NCI-H2081 (cell line): Measurements from ENCODE around the gene CPLANE2.
A peak's percentile ranks its signal among the peaks of the same experiment; 100 is the strongest.
"Not testable (repeated sequence)": the region's sequence is repeated elsewhere in the genome, so short reads cannot be mapped to it uniquely, and the experiment has no call there.

ENCODE experiments used
- DNase-seq, 2 experiments: peaks; one replicate each; lab custom pipeline; 2025; lab: John Stamatoyannopoulos, UW

Gene CPLANE2

DNA sequence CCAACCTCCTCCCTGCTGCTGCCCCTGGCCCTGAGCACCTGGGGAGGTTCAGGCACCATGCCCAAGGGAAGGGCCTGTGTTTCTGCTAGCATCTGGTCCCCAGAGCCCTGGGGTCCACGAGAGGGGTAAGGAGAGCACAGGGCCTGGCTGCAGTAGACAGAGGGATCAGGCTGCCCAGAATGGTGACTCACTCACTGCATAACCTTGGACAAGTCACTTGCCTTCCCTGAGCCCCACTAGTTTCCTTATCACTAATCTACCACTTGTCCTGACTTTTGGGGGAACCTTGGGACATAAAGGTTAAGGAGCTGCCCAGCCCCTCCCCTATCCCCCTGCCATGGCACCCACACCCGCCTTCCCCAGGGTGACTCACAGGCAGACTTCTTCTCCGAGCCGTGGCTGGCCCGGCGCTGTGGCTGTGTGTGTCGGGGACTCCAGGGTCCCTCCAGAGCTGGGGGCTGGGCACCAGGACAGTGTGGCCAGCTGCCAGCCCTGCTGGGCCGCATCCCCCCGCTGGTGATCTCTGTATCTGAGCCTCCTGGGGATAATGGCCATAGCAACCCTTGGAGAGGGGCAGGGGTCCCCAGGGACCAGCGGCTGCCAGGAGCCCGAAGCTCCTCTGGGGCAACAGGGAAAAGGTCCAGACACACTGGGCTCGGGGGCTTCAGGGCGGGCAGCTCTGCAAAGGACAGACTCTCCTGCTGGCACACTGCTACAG, 28.6 kb downstream of the CPLANE2 start:
- no peak for DNase-seq

GRCh38 chr1:16207318-16208269, 29.4 kb downstream of the CPLANE2 start:
- no peak for DNase-seq

DNA sequence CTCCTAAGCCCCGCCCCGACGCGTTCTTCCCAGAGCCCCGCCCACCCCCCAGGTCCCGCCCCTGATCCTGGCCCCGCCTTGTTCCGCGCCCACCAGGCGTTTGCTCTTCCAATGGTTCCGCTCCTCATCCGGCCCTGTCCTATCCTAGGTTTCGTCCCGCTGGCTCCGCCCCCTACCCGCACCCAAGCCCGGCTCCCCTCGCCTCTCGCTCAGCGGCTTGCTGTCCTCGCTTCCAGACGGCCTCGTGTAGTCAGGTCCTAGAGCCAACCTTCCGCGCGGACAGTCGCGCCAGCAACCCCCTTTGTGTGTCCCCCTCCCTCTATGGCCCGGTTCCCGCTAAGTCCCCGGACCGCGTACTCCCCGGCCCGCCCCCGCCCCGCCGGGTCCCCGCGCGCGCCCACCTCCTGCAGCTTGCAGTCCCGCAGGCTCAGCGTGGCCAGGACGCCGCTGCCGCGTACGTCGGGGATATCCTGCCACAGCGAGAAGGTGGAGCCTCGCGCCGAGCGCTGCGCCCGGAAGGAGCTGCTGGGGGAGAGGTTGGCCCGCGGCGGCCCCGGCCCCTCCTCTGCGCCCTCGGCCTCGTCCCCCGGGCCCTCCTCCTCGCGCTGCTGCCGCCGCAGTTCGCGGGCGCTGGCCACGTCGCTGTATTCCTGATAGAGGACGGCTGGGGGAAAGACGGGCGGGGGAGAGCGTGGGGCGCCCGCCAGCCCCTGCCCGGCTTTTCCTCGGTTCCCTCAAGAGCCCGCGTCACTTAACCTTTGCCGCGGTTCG, 30.3 kb downstream of the CPLANE2 start:
- peak; percentile 95 to 99 for DNase-seq

GRCh38 chr1:16205891-16206546, 31.0 kb downstream of the CPLANE2 start:
- DNase-seq = no peak

DNA sequence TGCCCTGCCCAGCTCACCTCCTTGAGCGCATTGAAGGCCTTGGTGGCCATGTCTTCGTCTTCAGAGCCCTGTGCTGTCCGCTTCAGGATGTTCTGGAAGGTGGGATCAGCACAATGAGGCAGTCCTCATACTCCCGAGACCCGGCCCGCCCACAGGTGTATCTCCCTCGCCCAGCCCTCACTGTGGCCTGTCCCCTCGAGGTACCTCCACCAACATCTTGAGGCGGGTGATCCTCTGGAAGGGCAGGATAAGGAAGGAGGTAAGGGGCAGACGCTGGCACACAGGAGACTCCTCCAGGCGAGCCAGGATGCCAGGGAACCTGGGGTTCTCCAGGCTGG, 31.7 kb downstream of the CPLANE2 start:
- DNase-seq = no peak

DNA sequence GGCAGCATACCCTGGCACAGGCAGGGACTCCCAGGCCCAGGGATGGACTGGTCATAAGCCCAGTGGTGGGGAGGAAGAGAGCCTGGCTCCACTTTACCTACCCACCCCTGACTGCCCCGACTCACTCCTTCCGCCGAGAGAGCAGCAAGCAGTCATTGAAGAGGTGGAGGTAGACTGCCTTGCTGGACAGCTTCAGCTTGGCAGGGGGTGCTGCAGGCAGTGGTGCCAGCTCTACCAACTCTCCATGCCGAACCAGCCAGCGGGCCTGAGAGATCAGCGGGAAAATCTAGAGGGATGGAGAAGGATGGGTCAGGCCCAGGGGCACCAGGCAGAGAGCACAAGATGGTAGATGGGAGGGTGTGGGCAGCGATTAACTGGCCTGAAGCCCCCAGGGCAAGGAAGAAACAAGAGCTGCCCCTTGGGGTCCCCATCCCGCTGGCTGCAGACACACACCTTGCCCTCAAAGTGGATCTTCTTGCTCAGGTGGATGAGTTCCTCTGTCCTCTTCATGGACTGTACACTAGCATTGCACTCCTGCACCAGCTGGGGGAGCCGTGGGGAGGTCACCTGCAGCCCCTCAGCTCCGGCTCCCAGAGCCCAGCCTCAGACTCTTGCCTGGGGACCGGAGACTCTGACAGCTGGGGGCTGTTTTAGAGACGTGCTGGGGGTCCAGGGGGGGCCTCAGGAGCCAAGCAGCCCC, 32.2 kb downstream of the CPLANE2 start:
- peak; percentile 16 to 17 for DNase-seq

GRCh38 chr1:16204216-16204615, 32.8 kb downstream of the CPLANE2 start:
- no peak for DNase-seq

- no peak for DNase-seq
These were observed 33.4 kb downstream of the CPLANE2 start for GRCh38 chr1:16203550-16203949.

GRCh38 chr1:16202281-16203210, 34.4 kb downstream of the CPLANE2 start:
- no peak for DNase-seq

DNA sequence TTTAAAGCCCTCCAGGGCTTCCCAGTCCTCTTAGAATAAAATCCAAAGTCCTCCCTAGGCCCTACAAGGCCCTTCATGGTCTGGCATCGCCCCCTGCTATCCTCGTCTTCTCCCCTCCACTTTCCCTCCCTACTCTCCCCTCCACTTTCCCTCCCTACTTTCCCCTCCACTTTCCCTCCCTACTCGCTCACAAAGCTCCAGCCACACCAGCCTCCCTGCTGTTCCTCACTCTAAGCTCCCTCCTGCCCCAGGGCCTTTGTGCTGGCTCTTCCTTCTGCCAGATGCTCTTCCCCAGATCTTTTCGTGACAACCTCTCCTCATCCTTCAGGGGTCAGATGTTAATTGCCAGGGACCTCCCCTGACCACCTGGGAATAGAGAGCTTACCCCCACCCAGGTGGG, 37.3 kb downstream of the CPLANE2 start:
- DNase-seq = no peak

DNA sequence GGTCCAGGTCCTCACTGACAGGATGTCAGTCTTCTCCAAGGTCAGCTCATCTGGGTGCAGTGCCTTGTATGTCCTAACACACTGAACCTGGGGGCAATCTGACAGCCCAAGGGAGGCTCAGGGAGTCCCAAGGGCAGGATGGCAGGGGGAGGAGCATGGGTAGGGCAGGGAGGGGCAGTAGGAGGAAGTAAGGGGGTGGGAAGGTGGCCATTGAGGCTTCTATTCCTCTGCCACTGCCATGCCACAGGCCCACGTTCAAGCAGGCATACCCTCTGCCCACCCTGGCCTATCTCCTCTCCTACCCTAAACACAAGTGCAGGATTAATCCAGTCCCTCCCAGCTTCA, 37.9 kb downstream of the CPLANE2 start:
- no peak for DNase-seq

GRCh38 chr1:16198444-16199156, 38.4 kb downstream of the CPLANE2 start:
- DNase-seq = no peak

DNA sequence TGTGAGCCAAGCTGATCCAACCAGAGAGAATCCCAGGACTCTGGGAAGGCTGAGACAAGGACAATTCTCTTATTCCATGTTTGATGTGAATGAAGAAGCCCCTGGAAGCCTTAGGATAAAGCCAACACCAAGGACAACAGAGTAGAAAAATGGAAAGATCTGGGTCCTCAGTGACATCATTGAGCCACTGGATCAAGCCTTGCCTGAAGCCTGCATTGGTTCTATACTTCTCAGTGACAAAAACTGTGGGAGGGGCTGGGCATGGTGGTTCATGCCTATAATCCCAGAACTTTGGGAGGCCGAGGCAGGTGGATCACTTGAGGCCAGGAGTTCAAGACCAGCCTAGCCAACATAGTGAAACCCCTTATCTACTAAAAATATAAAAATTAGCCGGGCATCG, 40.1 kb downstream of the CPLANE2 start:
- DNase-seq = no peak

DNA sequence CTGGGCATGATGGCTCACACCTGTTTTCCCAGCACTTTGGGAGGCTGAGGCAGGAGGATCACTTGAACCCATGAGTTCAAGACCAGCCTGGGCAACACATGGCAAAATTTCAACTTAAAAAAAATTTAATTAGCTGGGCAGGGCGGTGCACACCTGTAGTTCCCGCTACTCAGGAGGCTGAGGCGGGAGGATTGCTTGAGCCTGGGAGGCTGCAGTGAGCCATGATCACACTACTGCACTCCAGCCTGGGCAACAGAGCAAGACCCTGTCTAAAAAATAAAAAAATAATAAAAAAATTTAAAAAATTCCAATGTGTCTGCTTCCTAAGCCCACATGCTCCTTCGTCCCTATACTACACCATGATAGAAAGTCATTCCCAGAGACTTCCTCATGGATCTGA, 40.8 kb downstream of the CPLANE2 start:
- not testable (repeated sequence) for DNase-seq

DNA sequence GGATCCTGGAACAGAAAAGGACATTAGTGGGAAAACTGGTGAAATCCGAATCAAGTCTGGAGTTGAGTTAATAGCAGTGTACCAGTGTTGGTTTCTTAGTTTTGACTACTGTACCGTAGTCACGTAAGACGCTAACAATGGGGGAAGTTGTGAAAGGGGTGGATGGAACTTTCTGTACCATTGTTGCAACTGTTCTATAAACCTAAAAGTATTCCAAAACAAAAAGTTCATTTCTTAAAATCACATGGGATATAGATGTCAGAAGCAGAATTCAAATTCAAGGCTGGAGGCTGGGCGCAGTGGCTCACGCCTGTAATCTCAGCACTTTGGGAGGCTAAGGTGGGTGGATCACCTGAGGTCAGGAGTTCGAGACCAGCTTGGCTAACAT, 41.5 kb downstream of the CPLANE2 start:
- no peak for DNase-seq

- peak in 1 of 2 experiments; percentile 19 for DNase-seq
These were observed 45.0 kb downstream of the CPLANE2 start for GRCh38 chr1:16191916-16192546.

- DNase-seq = no peak
These were observed 45.7 kb downstream of the CPLANE2 start for GRCh38 chr1:16191309-16191708.

- peak; percentile 44 to 57 for DNase-seq
These were observed 46.9 kb downstream of the CPLANE2 start for GRCh38 chr1:16189921-16190621.

- DNase-seq = no peak
These were observed 48.0 kb downstream of the CPLANE2 start for GRCh38 chr1:16189003-16189402.
